ENCODE data around the gene ENTPD8. TPM values are rescaled to one million over a fixed set of nuclear protein-coding genes. Genes with fewer than 3 reads are reported as not detected.

The ENTPD8 gene
- total RNA-seq, 6 donors from 2014 or later: 0.15 to 0.17 TPM; not detected in 4

- H3K27me3 ChIP-seq: no peaks in the 10 kb centered on the region
- H3K4me1 ChIP-seq: peaks cover 0 to 6% (median under 1%) of the 10 kb centered on the region in 4 donors
- no peak overlapping the region for H3K27ac ChIP-seq
- no peak for ATAC-seq (ENCODE audit: low FRiP score in 2 of 2)
- H3K36me3 ChIP-seq: no peaks in the 10 kb centered on the region
- peak in 1 of 2 donors; percentile 73 for DNase-seq
- H3K4me3 ChIP-seq: no peak overlapping the region
- WGBS, 2 donors: 81 to 90% methylated on average over 8 to 18 of the region's 27 CpGs
- TF ChIP-seq EP300 (IDR thresholded peaks at IDR 0.05): no peak
- TF ChIP-seq POLR2A (IDR thresholded peaks at IDR 0.05): no peak
- no peak for TF ChIP-seq POLR2AphosphoS5 (IDR thresholded peaks at IDR 0.05)
- TF ChIP-seq, protein P1, sequence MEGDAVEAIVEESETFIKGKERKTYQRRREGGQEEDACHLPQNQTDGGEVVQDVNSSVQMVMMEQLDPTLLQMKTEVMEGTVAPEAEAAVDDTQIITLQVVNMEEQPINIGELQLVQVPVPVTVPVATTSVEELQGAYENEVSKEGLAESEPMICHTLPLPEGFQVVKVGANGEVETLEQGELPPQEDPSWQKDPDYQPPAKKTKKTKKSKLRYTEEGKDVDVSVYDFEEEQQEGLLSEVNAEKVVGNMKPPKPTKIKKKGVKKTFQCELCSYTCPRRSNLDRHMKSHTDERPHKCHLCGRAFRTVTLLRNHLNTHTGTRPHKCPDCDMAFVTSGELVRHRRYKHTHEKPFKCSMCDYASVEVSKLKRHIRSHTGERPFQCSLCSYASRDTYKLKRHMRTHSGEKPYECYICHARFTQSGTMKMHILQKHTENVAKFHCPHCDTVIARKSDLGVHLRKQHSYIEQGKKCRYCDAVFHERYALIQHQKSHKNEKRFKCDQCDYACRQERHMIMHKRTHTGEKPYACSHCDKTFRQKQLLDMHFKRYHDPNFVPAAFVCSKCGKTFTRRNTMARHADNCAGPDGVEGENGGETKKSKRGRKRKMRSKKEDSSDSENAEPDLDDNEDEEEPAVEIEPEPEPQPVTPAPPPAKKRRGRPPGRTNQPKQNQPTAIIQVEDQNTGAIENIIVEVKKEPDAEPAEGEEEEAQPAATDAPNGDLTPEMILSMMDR (IDR thresholded peaks at IDR 0.05): no peak
- H3K9me3 ChIP-seq: no peaks in the 10 kb centered on the region
These were observed 10.3 kb downstream of the ENTPD8 start for GRCh38 chr9:137430723-137431415.

- Histone ChIP-seq H3K4me1 (no peaks in the 10 kb centered on the region), H3K9me3 (no peaks in the 10 kb centered on the region)
- peak in 1 of 2 donors; percentile 90 for DNase-seq
These were observed 11.0 kb downstream of the ENTPD8 start for GRCh38 chr9:137429974-137430722.

GRCh38 chr9:137429546-137429890 lies 11.6 kb downstream of the ENTPD8 start:
- no peaks in the 10 kb centered on the region for H3K9me3 ChIP-seq
- H3K36me3 ChIP-seq: no peaks in the 10 kb centered on the region
- TF ChIP-seq EP300 (IDR thresholded peaks at IDR 0.05) (no peak), POLR2AphosphoS5 (IDR thresholded peaks at IDR 0.05) (no peak), POLR2A (IDR thresholded peaks at IDR 0.05) (no peak)
- TF ChIP-seq, protein P1 (IDR thresholded peaks at IDR 0.05): no peak
- H3K27me3 ChIP-seq: no peaks in the 10 kb centered on the region
- no peak overlapping the region for H3K27ac ChIP-seq
- DNase-seq: peak in 1 of 2 donors; percentile 56
- no peak overlapping the region for H3K4me3 ChIP-seq
- peaks cover 0 to 5% (median 2%) of the 10 kb centered on the region in 4 donors for H3K4me1 ChIP-seq
- 86 to 89% methylated on average over 8 to 12 of the region's 14 CpGs for WGBS, 2 donors
- ATAC-seq (ENCODE audit: low FRiP score in 2 of 2): no peak

More at GRCh38 chr9:137429974-137430722, 11.0 kb downstream of the ENTPD8 start:
- H3K27ac ChIP-seq: no peak overlapping the region
- TF ChIP-seq, protein P1 (IDR thresholded peaks at IDR 0.05): no peak
- TF ChIP-seq POLR2AphosphoS5 (IDR thresholded peaks at IDR 0.05) (no peak), EP300 (IDR thresholded peaks at IDR 0.05) (no peak), POLR2A (IDR thresholded peaks at IDR 0.05) (no peak)
- no peak for ATAC-seq (ENCODE audit: low FRiP score in 2 of 2)
- 72 to 73% methylated on average over 21 to 23 of the region's 34 CpGs for WGBS, 2 donors
- no peak overlapping the region for H3K4me3 ChIP-seq
- H3K36me3 ChIP-seq: no peaks in the 10 kb centered on the region
- H3K27me3 ChIP-seq: no peaks in the 10 kb centered on the region

DNA sequence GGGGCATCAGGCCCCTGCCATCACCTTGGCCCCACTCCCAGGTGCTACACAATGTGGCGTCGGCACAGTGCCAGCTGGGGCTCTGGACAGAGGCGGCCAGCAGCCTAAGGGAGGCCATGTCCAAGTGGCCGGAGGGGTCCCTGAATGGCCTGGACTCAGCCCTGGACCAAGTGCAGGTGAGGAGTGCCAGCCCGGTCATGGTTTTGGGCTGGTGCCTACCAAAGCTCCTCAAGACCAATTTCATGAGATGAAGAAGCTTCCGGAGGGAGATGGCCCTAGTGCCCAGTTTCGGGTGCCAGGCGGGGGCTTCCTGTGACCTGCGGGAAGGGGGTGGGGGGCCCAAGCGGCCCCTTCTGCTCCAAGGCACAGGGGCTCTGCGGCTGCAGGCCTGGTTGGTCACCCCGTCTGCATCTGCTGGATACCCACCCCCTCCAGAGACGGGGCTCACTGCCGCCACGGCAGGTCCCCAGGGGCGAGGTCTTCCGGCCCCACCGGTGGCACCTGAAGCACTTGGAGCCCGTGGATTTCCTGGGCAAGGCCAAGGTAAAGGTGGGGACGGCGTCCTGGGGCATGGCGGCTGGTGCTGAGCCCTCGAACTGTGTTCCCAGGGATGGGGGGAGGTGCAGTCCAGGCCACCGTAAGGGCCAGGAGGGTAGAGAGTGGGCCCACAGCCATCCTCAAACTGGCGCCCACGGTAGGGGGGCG lies 12.2 kb downstream of the ENTPD8 start:
- no peak for TF ChIP-seq POLR2A (IDR thresholded peaks at IDR 0.05)
- TF ChIP-seq POLR2AphosphoS5 (IDR thresholded peaks at IDR 0.05): no peak
- TF ChIP-seq EP300 (IDR thresholded peaks at IDR 0.05): no peak
- TF ChIP-seq, protein P1 (IDR thresholded peaks at IDR 0.05): no peak
- Histone ChIP-seq H3K27ac (no peak overlapping the region), H3K4me1 (peaks cover 0 to 10% (median 7%) of the 10 kb centered on the region in 4 donors), H3K4me3 (no peak overlapping the region), H3K36me3 (no peaks in the 10 kb centered on the region), H3K9me3 (no peaks in the 10 kb centered on the region), H3K27me3 (no peaks in the 10 kb centered on the region)
- 73 to 88% methylated on average over 4 to 21 of the region's 27 CpGs for WGBS, 2 donors
- no peak for ATAC-seq (ENCODE audit: low FRiP score in 2 of 2)
- DNase-seq: peak in 1 of 2 donors; percentile 74
